CD4-positive, alpha-beta memory T cell (primary cell): ENCODE measurements around the gene NKRF. TPM values are rescaled to one million over a fixed set of nuclear protein-coding genes. Genes with fewer than 3 reads are reported as not detected.
A peak's percentile ranks its signal among the peaks of the same experiment; 100 is the strongest.

Source experiments
- microRNA-seq: library from miRNA; unstranded; fragments of <30 nt; microRNA quantifications from one replicate; pipeline ENCODE4 v1.2.0, GENCODE V29; 2021; ENCODE audit warnings: borderline replicate concordance, borderline number of aligned reads, borderline microRNAs expressed, mixed read lengths
- polyA plus RNA-seq, 2 donors: library from polyadenylated mRNA; unstranded; fragments of 300-500 nt; fragmentation: Illumina TruSeq; gene quantifications; one replicate each; pipeline ENCODE4 v1.2.3, GENCODE V29; 2021
- total RNA-seq, 2 experiments: library from RNA; stranded (reverse); gene quantifications; one replicate each; pipeline ENCODE4 v1.2.3, GENCODE V29; 2021

Gene NKRF
- total and polyA plus RNA-seq, 4 experiments from 2014 or later, result 5.6 to 14.2 (median 10.2) TPM

Small RNA genes within 50 kb of the gene (microRNA-seq; reads per million reads assigned to microRNA genes)
- 60.8 reads per million, percentile 62 among the genes with 10 or more reads in this experiment for gene MIR766

Other genes starting within 250 kb of the NKRF start
- gene SLC25A43, start 207.1 kb downstream of the NKRF start, total RNA-seq, result 1 to 10 TPM; 4.1 to 4.2 TPM
- gene SLC25A43, start 207.1 kb downstream of the NKRF start, polyA plus RNA-seq, result 1 to 10 TPM; 6.9 to 7.0 TPM
- gene SLC25A5, start 138.0 kb downstream of the NKRF start, total RNA-seq, result 10 to 100 TPM; 78.4 to 89.4 TPM
- 100 to 1,000 TPM; 216 to 328 TPM for gene SLC25A5, start 138.0 kb downstream of the NKRF start, polyA plus RNA-seq
- 10 to 100 TPM; 22.1 to 22.9 TPM for gene STEEP1, start 41.0 kb downstream of the NKRF start, total RNA-seq
- 10 to 100 TPM in 1 of 2 donors, 1 to 10 TPM in 1; 6.3 to 16.5 TPM for gene STEEP1, start 41.0 kb downstream of the NKRF start, polyA plus RNA-seq
- 10 to 100 TPM; 46.7 to 52.5 TPM for gene UBE2A, start 31.9 kb downstream of the NKRF start, total RNA-seq
- gene UBE2A, start 31.9 kb downstream of the NKRF start, polyA plus RNA-seq, result 10 to 100 TPM; 43.9 to 51.0 TPM
- 100 to 1,000 TPM; 174 to 178 TPM for gene SEPTIN6, start 86.7 kb upstream of the NKRF start, total RNA-seq
- gene SEPTIN6, start 86.7 kb upstream of the NKRF start, polyA plus RNA-seq, result 100 to 1,000 TPM; 112 to 244 TPM
- 1 to 10 TPM; 1.9 to 2.0 TPM for gene SOWAHD, start 152.2 kb upstream of the NKRF start, total RNA-seq
- gene SOWAHD, start 152.2 kb upstream of the NKRF start, polyA plus RNA-seq, result 1 to 10 TPM in 1 of 2 donors, not detected in 1; 2.6 TPM
- 1,000 to 10,000 TPM; 3,907 to 4,108 TPM for gene RPL39, start 185.2 kb upstream of the NKRF start, total RNA-seq
- 1,000 to 10,000 TPM; 3,926 to 4,396 TPM for gene RPL39, start 185.2 kb upstream of the NKRF start, polyA plus RNA-seq
- gene UPF3B, start 246.5 kb upstream of the NKRF start, total RNA-seq, result 10 to 100 TPM; 11.1 to 12.1 TPM
- gene UPF3B, start 246.5 kb upstream of the NKRF start, polyA plus RNA-seq, result 1 to 10 TPM; 3.9 to 7.7 TPM